Measurements from ENCODE around the gene TTC21B.
"Not testable (repeated sequence)": the region's sequence is repeated elsewhere in the genome, so short reads cannot be mapped to it uniquely, and the experiment has no call there.

Gene TTC21B

GRCh38 chr2:165886487-165887146, 67.0 kb downstream of the TTC21B start:
- DNase-seq (ENCODE audit: low spot score) (no peak), FAIRE-seq (no peak)

- no peak for FAIRE-seq
- DNase-seq (ENCODE audit: low spot score): no peak
These were observed 75.7 kb downstream of the TTC21B start for GRCh38 chr2:165877565-165878550.

GRCh38 chr2:165876712-165877111, 76.9 kb downstream of the TTC21B start:
- DNase-seq (ENCODE audit: low spot score) (no peak), FAIRE-seq (no peak)

- FAIRE-seq: no peak
These were observed 77.3 kb downstream of the TTC21B start for GRCh38 chr2:165876269-165876668.

GRCh38 chr2:165874445-165875039, 79.0 kb downstream of the TTC21B start:
- peak; percentile 15 for DNase-seq (ENCODE audit: low spot score)
- no peak for FAIRE-seq

More at GRCh38 chr2:165876269-165876668, 77.3 kb downstream of the TTC21B start:
- no peak for DNase-seq (ENCODE audit: low spot score)

GRCh38 chr2:165872101-165872791, 81.3 kb downstream of the TTC21B start:
- FAIRE-seq: no peak
- no peak for DNase-seq (ENCODE audit: low spot score)

GRCh38 chr2:165871025-165871424, 82.6 kb downstream of the TTC21B start:
- FAIRE-seq (no peak), DNase-seq (ENCODE audit: low spot score) (no peak)

- no peak for FAIRE-seq
- DNase-seq (ENCODE audit: low spot score): no peak
These were observed 83.2 kb downstream of the TTC21B start for GRCh38 chr2:165870346-165870745.

GRCh38 chr2:165868211-165868610, 85.4 kb downstream of the TTC21B start:
- no peak for DNase-seq (ENCODE audit: low spot score)
- FAIRE-seq: no peak

- no peak for DNase-seq (ENCODE audit: low spot score)
- FAIRE-seq: no peak
These were observed 89.3 kb downstream of the TTC21B start for GRCh38 chr2:165864296-165864695.

- no peak for FAIRE-seq
- DNase-seq (ENCODE audit: low spot score): no peak
These were observed 89.7 kb downstream of the TTC21B start for GRCh38 chr2:165863810-165864261.

- FAIRE-seq; DNase-seq (ENCODE audit: low spot score): not testable (repeated sequence)
These were observed 92.5 kb downstream of the TTC21B start for GRCh38 chr2:165861083-165861482.

- FAIRE-seq; DNase-seq (ENCODE audit: low spot score): not testable (repeated sequence)
These were observed 93.9 kb downstream of the TTC21B start for GRCh38 chr2:165859723-165860122.

- FAIRE-seq: no peak
- DNase-seq (ENCODE audit: low spot score): no peak
These were observed 95.7 kb downstream of the TTC21B start for GRCh38 chr2:165857876-165858275.

GRCh38 chr2:165852394-165852793, 101.2 kb downstream of the TTC21B start:
- FAIRE-seq (no peak), DNase-seq (ENCODE audit: low spot score) (no peak)

- FAIRE-seq (no peak), DNase-seq (ENCODE audit: low spot score) (no peak)
These were observed 106.6 kb downstream of the TTC21B start for GRCh38 chr2:165847001-165847400.

GRCh38 chr2:165846056-165846455, 107.5 kb downstream of the TTC21B start:
- no peak for FAIRE-seq

GRCh38 chr2:165844216-165844615, 109.4 kb downstream of the TTC21B start:
- DNase-seq (ENCODE audit: low spot score) (no peak), FAIRE-seq (no peak)

More at GRCh38 chr2:165846056-165846455, 107.5 kb downstream of the TTC21B start:
- DNase-seq (ENCODE audit: low spot score): no peak

GRCh38 chr2:165843351-165843750, 110.2 kb downstream of the TTC21B start:
- FAIRE-seq (no peak), DNase-seq (ENCODE audit: low spot score) (no peak)

- FAIRE-seq: no peak
- DNase-seq (ENCODE audit: low spot score): no peak
These were observed 113.1 kb downstream of the TTC21B start for GRCh38 chr2:165840333-165840958.

- DNase-seq (ENCODE audit: low spot score): no peak
- FAIRE-seq: no peak
These were observed 114.0 kb downstream of the TTC21B start for GRCh38 chr2:165839610-165840009.

Measured in urothelium cell line (cell line).